Neural cell (in vitro differentiated cells): ENCODE results near the gene CELSR1.

Source experiments
- EP300 ChIP-seq: fragments of 450-650 bp; conservative IDR thresholded peaks from 2 replicates; pipeline ENCODE4 v1.6.1; 2014; ENCODE audit warnings: antibody characterized with exemption, mild to moderate bottlenecking, moderate library complexity; ENCODE audit not compliant: poor library complexity, severe bottlenecking
- EZH2 ChIP-seq: fragments of 200-600, 300-800 bp; shearing (Covaris generic), sonication (generic); IDR thresholded peaks from 2 replicates; pipeline ENCODE4 v1.6.1; 2014; ENCODE audit warnings: antibody characterized with exemption, low read length, borderline replicate concordance, mild to moderate bottlenecking; ENCODE audit not compliant: insufficient read depth, poor library complexity, severe bottlenecking
- MXI1 ChIP-seq: fragments of 450-650 bp; conservative IDR thresholded peaks from 2 replicates; pipeline ENCODE4 v1.6.1; 2014; ENCODE audit warnings: antibody characterized with exemption, mild to moderate bottlenecking; ENCODE audit not compliant: poor library complexity, severe bottlenecking
- POLR2AphosphoS5 ChIP-seq: IDR thresholded peaks from 2 replicates; pipeline ENCODE4 v1.6.1; 2012
- RAD21 ChIP-seq: fragments of 450-650 bp; conservative IDR thresholded peaks from 2 replicates; pipeline ENCODE4 v1.6.1; 2014; ENCODE audit warnings: antibody characterized with exemption, mild to moderate bottlenecking, moderate library complexity
- SMC3 ChIP-seq: fragments of 450-650 bp; conservative IDR thresholded peaks from 2 replicates; pipeline ENCODE4 v1.6.1; 2014; ENCODE audit warnings: antibody characterized with exemption, mild to moderate bottlenecking, moderate library complexity; ENCODE audit not compliant: poor library complexity
- TAF1 ChIP-seq: IDR thresholded peaks from 2 replicates; pipeline ENCODE4 v1.6.1; 2012; ENCODE audit warnings: low read depth
- TF ChIP-seq, protein P1 (sequence below): fragments of 450-650 bp; IDR thresholded peaks from 2 replicates; pipeline ENCODE4 v1.5.1; 2014; ENCODE audit warnings: antibody characterized with exemption, mild to moderate bottlenecking, moderate library complexity; ENCODE audit not compliant: poor library complexity, severe bottlenecking
- TF ChIP-seq, protein P2 (sequence below): IDR thresholded peaks from 2 replicates; pipeline ENCODE4 v1.6.1; 2012; ENCODE audit warnings: borderline replicate concordance

DNA sequence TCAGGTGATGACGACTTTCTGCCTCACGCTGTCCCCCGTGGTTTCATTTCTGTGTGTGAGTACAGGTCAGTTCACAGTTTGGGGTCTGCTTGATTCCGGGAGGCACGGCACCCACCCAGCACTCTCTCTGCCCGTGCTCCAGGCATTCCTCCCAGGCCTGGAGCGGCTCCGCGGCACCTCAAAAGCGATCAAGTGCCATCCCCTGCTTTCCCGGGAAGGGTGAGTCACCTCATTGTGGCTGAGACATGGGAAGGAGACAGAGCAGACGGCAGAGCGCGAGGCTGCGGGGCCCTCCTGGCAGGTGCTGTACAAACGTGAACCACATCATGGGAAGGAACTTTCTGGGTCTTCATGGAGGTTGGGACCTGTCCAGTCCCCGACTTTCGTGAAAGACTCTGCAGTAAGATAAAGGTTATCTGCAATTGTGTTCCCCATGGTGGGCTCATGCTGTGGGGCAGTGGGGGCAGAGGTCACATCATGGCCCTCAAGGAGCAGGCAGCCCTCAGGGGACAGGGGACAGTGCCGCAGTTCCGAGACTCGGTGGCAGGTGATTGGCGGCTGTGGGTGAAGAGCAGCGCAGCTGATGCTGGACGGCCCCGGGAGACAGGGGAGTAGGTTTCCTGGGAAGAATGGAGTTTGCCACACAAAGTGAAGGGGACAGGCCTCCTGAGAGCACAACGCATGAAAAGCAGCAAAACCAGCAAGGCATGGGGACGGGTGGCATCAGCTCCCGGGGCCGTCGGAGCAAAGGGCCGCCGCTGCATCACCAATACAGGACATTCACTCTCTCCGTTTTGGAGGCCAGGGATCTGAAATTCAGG lies 65.3 kb downstream of the CELSR1 start:
- TF ChIP-seq POLR2AphosphoS5 (no peak), EZH2 (no peak), TAF1 (no peak), EP300 (no peak), SMC3 (no peak), RAD21 (no peak), MXI1 (no peak)
- TF ChIP-seq, protein P1, sequence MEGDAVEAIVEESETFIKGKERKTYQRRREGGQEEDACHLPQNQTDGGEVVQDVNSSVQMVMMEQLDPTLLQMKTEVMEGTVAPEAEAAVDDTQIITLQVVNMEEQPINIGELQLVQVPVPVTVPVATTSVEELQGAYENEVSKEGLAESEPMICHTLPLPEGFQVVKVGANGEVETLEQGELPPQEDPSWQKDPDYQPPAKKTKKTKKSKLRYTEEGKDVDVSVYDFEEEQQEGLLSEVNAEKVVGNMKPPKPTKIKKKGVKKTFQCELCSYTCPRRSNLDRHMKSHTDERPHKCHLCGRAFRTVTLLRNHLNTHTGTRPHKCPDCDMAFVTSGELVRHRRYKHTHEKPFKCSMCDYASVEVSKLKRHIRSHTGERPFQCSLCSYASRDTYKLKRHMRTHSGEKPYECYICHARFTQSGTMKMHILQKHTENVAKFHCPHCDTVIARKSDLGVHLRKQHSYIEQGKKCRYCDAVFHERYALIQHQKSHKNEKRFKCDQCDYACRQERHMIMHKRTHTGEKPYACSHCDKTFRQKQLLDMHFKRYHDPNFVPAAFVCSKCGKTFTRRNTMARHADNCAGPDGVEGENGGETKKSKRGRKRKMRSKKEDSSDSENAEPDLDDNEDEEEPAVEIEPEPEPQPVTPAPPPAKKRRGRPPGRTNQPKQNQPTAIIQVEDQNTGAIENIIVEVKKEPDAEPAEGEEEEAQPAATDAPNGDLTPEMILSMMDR = no peak
- TF ChIP-seq, protein P2, sequence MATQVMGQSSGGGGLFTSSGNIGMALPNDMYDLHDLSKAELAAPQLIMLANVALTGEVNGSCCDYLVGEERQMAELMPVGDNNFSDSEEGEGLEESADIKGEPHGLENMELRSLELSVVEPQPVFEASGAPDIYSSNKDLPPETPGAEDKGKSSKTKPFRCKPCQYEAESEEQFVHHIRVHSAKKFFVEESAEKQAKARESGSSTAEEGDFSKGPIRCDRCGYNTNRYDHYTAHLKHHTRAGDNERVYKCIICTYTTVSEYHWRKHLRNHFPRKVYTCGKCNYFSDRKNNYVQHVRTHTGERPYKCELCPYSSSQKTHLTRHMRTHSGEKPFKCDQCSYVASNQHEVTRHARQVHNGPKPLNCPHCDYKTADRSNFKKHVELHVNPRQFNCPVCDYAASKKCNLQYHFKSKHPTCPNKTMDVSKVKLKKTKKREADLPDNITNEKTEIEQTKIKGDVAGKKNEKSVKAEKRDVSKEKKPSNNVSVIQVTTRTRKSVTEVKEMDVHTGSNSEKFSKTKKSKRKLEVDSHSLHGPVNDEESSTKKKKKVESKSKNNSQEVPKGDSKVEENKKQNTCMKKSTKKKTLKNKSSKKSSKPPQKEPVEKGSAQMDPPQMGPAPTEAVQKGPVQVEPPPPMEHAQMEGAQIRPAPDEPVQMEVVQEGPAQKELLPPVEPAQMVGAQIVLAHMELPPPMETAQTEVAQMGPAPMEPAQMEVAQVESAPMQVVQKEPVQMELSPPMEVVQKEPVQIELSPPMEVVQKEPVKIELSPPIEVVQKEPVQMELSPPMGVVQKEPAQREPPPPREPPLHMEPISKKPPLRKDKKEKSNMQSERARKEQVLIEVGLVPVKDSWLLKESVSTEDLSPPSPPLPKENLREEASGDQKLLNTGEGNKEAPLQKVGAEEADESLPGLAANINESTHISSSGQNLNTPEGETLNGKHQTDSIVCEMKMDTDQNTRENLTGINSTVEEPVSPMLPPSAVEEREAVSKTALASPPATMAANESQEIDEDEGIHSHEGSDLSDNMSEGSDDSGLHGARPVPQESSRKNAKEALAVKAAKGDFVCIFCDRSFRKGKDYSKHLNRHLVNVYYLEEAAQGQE = no peak
